ELR (cell line): Measurements from ENCODE around the gene DYNLT2.

Experiments
- DNase-seq: peaks from one replicate; pipeline ENCODE4 v3.0.0-alpha.2; 2015; ENCODE audit warnings: low read depth

The DYNLT2 gene

GRCh38 chr6:169738204-169738975, 13.0 kb downstream of the DYNLT2 start:
- no peak for DNase-seq

DNA sequence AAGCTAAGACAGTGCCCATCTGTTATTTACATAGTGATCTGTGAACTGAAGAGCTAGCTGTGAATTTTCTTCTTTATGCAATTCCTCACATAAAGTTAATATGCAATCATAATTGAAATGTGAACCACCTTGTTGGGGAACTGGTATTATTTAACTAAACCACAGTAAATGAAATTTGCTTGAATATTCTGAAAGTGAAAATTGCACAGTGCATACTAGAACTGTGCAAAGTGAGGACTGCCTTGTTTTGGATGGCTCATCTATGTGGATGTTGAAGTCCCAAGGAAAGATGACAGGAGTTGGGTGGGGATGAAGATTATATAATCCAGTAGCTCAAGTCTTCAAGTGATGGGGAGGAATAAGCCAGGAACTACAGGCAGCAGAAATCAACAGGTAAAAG, 21.4 kb downstream of the DYNLT2 start:
- no peak for DNase-seq

GRCh38 chr6:169726963-169727362, 24.4 kb downstream of the DYNLT2 start:
- DNase-seq, result no peak

DNA sequence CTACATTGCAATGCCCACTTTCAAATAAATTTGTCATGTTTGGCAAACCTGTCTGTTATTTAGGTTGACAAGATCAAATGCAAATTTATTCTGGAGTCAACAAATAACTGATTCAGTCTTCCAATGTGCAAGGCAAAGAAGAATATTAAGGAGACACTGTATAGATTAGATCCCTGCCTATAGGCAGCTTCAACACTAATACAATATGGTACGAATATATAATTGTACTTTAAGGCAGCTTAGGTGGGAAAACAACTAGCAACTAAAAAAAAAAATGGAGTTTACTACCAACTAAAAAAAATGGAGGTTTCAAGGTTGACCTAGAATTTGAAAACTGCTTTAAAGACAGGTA, 25.3 kb downstream of the DYNLT2 start:
- no peak for DNase-seq

GRCh38 chr6:169725125-169726048, 26.0 kb downstream of the DYNLT2 start:
- peak; percentile 91 for DNase-seq

- DNase-seq, result peak; percentile 55
Observed at GRCh38 chr6:169724494-169725124, 26.8 kb downstream of the DYNLT2 start, which contains the start of gene PHF10. TSS of gene PHF10 (minus strand) at chr6:169724500. CDS start at chr6:169723931, 569 bp downstream.

- peak; percentile 48 for DNase-seq
Observed at GRCh38 chr6:169723991-169724493, 27.3 kb downstream of the DYNLT2 start.

DNA sequence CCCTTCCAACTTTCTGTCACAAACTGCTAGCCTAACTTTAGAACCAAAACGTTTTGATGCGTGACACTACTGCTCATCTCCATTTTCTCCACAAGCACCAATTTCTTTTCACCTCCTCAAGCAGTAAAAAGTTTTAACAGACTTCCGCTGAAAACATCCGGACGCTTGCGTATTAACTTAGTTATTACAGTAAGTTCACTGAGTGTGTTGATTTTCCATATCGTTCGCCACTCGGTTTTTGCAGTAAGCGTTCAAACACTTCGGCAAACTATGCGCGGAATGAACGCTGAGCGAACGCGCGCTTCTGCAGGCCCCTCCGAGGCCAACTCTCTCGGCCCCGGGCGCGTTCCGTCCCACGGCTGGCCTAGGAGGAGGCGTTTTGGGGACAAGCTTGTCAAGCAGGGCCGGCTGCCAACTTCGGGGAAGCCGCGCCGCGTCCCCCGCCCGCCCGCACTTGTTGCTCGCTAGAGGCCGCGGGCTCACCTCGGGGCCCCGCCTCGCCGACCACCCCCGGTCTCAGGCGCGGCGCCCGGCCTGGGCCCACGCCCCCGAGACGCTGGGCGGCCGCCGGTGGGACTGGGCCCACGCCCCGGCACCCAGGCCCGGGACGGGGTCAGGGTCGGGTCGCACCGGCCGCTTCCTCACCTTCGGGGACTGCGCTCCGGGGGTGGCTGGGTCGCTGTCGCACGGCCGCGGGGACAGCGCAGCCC, 28.0 kb downstream of the DYNLT2 start:
- peak; percentile 64 for DNase-seq

DNA sequence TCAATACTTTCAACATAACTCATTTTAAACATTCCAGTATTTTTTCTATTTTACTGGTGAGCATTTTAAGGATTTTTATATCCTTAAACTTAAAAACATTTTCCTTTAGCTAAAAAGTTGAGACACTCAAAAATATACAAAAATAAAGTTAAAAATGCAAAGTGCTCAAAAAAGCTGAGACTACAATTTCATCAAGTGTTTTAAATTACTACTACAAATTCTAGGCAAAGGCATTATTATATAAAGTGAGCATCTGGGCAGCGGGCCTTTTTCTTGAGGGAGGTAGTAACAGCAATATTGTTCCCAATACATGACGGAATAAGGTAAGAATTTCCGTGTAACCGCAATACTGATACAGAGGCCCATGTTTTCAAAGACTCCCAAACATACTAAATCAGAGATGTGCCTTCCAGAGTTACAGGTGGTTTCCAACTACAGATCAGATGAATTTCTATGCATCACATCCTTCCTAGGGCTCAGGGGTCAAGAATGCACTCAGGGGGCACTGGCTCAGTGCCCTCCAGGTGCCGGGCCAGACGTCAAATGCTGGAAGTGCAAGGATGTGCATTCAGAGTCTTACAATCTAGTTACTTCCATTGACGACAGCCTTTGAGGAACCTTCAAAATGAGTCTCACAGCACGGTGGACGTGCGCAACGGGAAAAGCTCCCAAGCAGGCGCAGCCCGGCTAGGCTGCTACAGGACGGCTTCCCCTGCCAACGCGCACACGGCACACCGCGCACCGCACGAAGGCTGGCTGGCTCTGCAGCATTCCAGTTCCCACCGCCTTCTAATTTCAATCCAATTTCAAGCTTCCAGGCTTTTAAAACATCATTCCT, 28.8 kb downstream of the DYNLT2 start:
- peak; percentile 85 for DNase-seq

- DNase-seq, result no peak
Observed at GRCh38 chr6:169720207-169720855, 31.0 kb downstream of the DYNLT2 start.

GRCh38 chr6:169719117-169719516, 32.3 kb downstream of the DYNLT2 start:
- peak; percentile 28 for DNase-seq

GRCh38 chr6:169714595-169714994, 36.8 kb downstream of the DYNLT2 start:
- DNase-seq, result no peak

DNA sequence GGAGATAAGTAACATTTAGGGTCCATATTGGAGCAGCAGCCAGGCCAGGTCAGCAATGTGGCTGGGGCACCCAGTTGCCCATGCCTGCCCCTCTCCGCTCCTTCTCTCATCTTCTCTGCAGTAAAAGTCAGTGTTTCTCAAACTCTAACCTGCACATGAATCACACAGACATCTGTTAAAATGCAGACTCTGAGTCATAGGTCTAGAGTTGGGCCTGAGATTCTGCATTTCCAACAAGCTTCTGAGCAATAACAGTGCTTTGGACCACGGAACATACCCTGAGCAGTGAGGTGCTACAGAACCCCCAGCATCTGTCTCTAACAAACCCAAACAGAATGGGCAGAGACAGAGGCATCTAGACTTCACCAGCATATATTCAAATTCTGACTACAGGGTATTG, 37.2 kb downstream of the DYNLT2 start:
- DNase-seq, result no peak

- no peak for DNase-seq
Observed at GRCh38 chr6:169710009-169710408, 41.4 kb downstream of the DYNLT2 start.

GRCh38 chr6:169709293-169709692, 42.1 kb downstream of the DYNLT2 start:
- DNase-seq, result no peak

- no peak for DNase-seq
Observed at GRCh38 chr6:169707772-169708171, 43.6 kb downstream of the DYNLT2 start.

- DNase-seq, result no peak
Observed at GRCh38 chr6:169702840-169703246, 48.5 kb downstream of the DYNLT2 start.

DNA sequence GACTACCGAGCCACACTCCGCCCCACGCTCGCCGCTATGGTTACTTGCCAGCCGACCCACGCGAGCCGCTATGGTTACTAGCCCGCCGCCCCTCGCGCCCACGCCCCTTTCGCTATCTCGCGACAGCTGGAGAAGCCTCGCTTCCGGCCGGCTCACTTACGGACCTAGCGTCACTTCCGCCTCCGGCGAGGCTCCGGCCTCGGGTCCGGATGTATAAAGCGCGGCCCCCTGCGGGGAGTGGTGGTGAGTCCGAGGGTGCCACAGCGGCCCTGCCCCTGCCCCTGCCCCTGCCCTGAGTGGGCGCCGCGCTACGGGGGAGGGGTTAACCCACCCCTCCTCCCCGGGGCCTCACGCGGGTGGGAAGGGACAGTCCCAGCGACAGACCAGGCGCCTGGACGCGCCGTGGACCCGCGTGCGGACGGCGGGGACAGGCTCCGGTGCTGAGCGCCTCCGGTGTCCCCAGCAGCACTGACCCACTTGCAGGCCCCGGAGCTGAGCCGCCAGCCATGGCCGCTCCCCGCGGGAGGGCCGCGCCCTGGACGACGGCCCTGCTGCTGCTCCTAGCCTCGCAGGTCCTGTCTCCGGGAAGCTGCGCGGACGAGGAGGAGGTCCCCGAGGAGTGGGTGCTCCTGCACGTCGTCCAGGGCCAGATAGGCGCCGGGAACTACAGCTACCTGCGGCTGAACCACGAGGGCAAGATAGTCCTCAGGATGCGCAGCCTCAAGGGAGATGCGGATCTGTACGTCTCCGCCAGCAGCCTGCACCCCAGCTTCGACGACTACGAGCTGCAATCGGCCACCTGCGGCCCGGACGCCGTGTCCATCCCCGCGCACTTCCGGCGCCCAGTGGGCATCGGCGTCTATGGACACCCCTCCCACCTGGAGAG, 49.2 kb downstream of the DYNLT2 start, which contains the start of the genes C6orf120 and WDR27:
Gene C6orf120, plus strand, starts transcription at position 173 of the 886 bp plus-strand sequence. Its CDS starts 334 bp downstream, at position 507.
Gene WDR27, minus strand, starts transcription at position 76 of the 886 bp plus-strand sequence. CDS start 13,024 bp downstream, outside the sequence.
- peak; percentile 99 for DNase-seq
